Adrenal gland (tissue), 5 donors: ENCODE data around the gene SLIT3.

Experiments
- CTCF ChIP-seq, 6 experiments: fragments of 450-650 bp in 4 of 6; fragments of 200-600 bp in 2 of 6; sonication (generic) in 1 of 6; IDR thresholded peaks; 1 replicate in 5 of 6; 2 replicates in 1 of 6; pipeline versions ENCODE4 v1.5.1 to v1.8.0; 2016 to 2021; ENCODE audit warnings: antibody characterized with exemption in 6 of 6, mild to moderate bottlenecking in 2 of 6, moderate library complexity in 1 of 6
- POLR2A ChIP-seq, 2 donors: fragments of 450-650 bp; IDR thresholded peaks; one replicate each; pipeline ENCODE4 v1.6.1; 2017; ENCODE audit warnings: antibody characterized with exemption in 2 of 2, mild to moderate bottlenecking in 2 of 2, moderate library complexity in 1 of 2
- donor health status: DM: no; HTN: no; CAD: no.

GRCh38 chr5:168832308-168832707, 468.6 kb downstream of the SLIT3 start:
- TF ChIP-seq CTCF (IDR thresholded peaks at IDR 0.05) (no peak), POLR2A (IDR thresholded peaks at IDR 0.05) (no peak)
